Type B pancreatic cell (in vitro differentiated cells): ENCODE results near the gene PSEN1. TPM values are rescaled to one million over a fixed set of nuclear protein-coding genes. Genes with fewer than 3 reads are reported as not detected.
"Not testable (repeated sequence)": the region's sequence is repeated elsewhere in the genome, so short reads cannot be mapped to it uniquely, and the experiment has no call there.

Source experiments
- DNase-seq: peaks from one replicate; pipeline ENCODE4 v3.0.0; 2021; ENCODE audit warnings: mixed read lengths; ENCODE audit not compliant: unreplicated experiment; ENCODE audit errors: extremely low spot score
- H3K27ac Mint-ChIP-seq: 2 replicates; pipeline ENCODE4 v1.8.0; 2021; ENCODE audit warnings: mild to moderate bottlenecking, mixed read lengths
- H3K27me3 Mint-ChIP-seq: 2 replicates; pipeline ENCODE4 v1.8.0; 2021; ENCODE audit warnings: mixed read lengths
- H3K36me3 Mint-ChIP-seq: 2 replicates; pipeline ENCODE4 v1.8.0; 2021; ENCODE audit warnings: mixed read lengths
- H3K4me1 Mint-ChIP-seq: one replicate; pipeline ENCODE4 v1.8.0; 2021; ENCODE audit warnings: mixed read lengths; ENCODE audit not compliant: unreplicated experiment
- H3K4me3 Mint-ChIP-seq: 2 replicates; pipeline ENCODE4 v1.8.0; 2021; ENCODE audit warnings: mild to moderate bottlenecking, mixed read lengths
- H3K9me3 Mint-ChIP-seq: 2 replicates; pipeline ENCODE4 v1.8.0; 2021; ENCODE audit warnings: mixed read lengths
- total RNA-seq: library from RNA; stranded (reverse); gene quantifications from 2 replicates; pipeline ENCODE4 v1.2.1, GENCODE V29; 2021; ENCODE audit warnings: low replicate concordance
- TF ChIP-seq, protein P1 (sequence below): fragments of 200-600 bp; sonication (generic); conservative IDR thresholded peaks from 2 replicates; pipeline ENCODE4 v1.5.0; 2021; ENCODE audit warnings: antibody characterized with exemption, mild to moderate bottlenecking

PSEN1 gene
- total RNA-seq, 1 donor from 2014 or later = 58.9 TPM

DNA sequence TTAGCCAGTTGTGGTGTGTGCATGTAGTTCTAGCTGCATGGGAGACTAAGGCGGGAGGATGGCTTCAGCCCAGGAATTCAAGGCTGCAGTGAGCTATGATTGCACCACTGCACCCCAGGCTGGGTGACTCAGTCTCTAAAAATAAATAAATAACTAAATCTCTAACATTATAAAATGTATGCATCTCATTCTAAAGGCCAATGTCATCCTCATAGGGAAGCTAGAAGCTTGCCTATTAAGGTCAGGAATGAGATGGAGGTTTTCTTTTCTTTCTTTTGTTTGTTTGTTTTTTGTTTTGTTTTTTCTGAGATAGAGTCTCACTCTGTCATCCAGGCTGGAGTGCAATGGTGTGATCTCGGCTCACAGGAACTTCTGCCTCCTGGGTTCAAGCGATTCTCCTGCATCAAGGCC is 52.2 kb downstream of the PSEN1 start:
- TF ChIP-seq, protein P1, sequence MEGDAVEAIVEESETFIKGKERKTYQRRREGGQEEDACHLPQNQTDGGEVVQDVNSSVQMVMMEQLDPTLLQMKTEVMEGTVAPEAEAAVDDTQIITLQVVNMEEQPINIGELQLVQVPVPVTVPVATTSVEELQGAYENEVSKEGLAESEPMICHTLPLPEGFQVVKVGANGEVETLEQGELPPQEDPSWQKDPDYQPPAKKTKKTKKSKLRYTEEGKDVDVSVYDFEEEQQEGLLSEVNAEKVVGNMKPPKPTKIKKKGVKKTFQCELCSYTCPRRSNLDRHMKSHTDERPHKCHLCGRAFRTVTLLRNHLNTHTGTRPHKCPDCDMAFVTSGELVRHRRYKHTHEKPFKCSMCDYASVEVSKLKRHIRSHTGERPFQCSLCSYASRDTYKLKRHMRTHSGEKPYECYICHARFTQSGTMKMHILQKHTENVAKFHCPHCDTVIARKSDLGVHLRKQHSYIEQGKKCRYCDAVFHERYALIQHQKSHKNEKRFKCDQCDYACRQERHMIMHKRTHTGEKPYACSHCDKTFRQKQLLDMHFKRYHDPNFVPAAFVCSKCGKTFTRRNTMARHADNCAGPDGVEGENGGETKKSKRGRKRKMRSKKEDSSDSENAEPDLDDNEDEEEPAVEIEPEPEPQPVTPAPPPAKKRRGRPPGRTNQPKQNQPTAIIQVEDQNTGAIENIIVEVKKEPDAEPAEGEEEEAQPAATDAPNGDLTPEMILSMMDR = no peak
- DNase-seq = no peak
- Mint-ChIP-seq H3K27ac (no peak overlapping the region), H3K27me3 (no peaks in the 10 kb centered on the region), H3K9me3 (no peaks in the 10 kb centered on the region), H3K4me3 (no peak overlapping the region), H3K36me3 (peaks cover 12% of the 10 kb centered on the region), H3K4me1 (no peaks in the 10 kb centered on the region)

DNA sequence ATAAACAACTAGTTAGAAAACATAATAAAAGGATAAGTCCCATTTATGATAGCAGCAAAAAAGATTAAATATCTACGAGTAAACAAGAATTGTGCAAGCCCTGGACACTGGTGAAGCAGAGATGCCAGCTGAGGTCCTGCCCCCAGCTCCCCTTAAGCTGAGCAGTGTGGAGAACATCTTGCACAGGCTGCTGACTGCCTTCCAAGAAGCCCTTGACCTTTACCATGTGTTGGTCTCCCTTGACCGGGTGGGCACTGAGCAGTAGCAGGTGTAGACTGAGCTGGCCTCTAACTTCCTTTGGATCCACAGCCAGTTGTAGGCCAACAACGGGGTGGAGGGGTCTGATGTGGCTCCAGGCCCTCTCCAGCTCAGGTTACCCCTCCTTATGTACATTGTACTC is 53.3 kb downstream of the PSEN1 start:
- TF ChIP-seq, protein P1 = no peak
- no peak for DNase-seq
- H3K36me3 Mint-ChIP-seq = peaks cover 12% of the 10 kb centered on the region
- no peaks in the 10 kb centered on the region for H3K27me3 Mint-ChIP-seq
- no peaks in the 10 kb centered on the region for H3K9me3 Mint-ChIP-seq
- no peaks in the 10 kb centered on the region for H3K4me1 Mint-ChIP-seq
- no peak overlapping the region for H3K27ac Mint-ChIP-seq
- H3K4me3 Mint-ChIP-seq = no peak overlapping the region

DNA sequence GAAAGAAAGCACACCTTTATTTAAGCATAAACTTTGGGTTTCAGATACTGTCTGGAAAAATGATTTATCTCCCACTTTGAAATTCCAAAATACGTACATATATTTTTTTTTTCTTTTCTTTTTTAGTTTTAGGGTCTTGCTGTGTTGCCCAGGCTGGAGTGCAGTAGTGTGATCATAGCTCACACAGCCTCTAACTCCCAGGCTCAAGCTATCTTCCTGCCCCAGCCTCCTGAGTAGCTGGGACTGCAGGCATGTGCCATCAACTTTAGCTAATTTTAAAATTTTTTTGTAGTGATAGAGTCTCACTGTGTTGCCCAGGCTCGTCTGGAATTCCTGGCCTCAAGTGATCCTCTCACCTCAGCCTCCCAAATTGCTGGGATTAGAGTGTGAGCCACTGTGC is 55.1 kb downstream of the PSEN1 start:
- TF ChIP-seq, protein P1 = no peak
- H3K36me3 Mint-ChIP-seq = peaks cover 16% of the 10 kb centered on the region
- no peak for DNase-seq
- no peaks in the 10 kb centered on the region for H3K27me3 Mint-ChIP-seq
- H3K9me3 Mint-ChIP-seq = no peaks in the 10 kb centered on the region
- no peaks in the 10 kb centered on the region for H3K4me1 Mint-ChIP-seq
- H3K4me3 Mint-ChIP-seq = no peak overlapping the region
- H3K27ac Mint-ChIP-seq = no peak overlapping the region

DNA sequence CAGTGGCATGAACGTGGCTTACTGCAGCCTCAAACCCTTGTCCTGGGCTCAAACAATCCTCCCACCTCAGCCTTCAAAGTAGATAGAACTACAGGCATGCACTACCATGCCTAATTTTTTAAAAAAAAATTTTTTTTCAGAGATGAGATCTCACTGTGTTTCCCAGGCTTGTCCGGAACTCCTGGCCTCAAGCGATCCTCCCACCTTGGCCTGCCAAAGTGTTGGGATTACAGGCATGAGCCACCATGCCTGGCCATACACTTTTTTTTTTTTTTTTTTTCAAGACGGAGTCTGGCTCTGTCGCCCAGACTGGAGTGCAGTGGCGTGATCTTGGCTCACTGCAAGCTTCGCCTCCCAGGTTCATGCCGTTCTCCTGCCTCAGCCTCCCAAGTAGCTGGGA is 58.0 kb downstream of the PSEN1 start:
- H3K9me3 Mint-ChIP-seq, DNase-seq, H3K27ac Mint-ChIP-seq: not testable (repeated sequence)

DNA sequence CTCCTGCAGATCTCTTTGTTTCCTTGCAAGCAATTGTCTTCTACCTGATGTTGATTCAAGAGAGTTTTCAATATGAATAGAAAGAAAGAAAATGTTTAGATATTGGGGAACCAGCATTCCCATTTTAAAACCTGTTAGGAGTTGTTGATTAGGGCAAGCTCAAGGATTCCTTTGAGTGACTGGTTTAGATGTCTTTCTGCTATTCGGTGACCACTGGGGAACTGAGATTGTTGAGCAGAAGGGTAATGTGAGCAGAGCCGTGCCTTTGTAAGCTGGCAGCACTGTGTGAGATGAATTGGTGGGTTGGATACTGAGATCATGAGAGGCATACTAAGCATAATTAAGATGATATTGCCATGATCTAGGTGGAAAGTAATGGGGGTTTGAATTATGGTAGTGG is 61.9 kb downstream of the PSEN1 start:
- Mint-ChIP-seq H3K36me3 (peaks cover 39% of the 10 kb centered on the region), H3K4me3 (no peak overlapping the region), H3K27me3 (no peaks in the 10 kb centered on the region), H3K4me1 (no peaks in the 10 kb centered on the region), H3K27ac (no peak overlapping the region), H3K9me3 (no peaks in the 10 kb centered on the region)
- DNase-seq = no peak
- TF ChIP-seq, protein P1 = no peak

More for the DNA sequence above, 58.0 kb downstream of the PSEN1 start:
- H3K36me3 Mint-ChIP-seq = peaks cover 25% of the 10 kb centered on the region
- H3K4me3 Mint-ChIP-seq, H3K4me1 Mint-ChIP-seq, H3K27me3 Mint-ChIP-seq: not testable (repeated sequence)

DNA sequence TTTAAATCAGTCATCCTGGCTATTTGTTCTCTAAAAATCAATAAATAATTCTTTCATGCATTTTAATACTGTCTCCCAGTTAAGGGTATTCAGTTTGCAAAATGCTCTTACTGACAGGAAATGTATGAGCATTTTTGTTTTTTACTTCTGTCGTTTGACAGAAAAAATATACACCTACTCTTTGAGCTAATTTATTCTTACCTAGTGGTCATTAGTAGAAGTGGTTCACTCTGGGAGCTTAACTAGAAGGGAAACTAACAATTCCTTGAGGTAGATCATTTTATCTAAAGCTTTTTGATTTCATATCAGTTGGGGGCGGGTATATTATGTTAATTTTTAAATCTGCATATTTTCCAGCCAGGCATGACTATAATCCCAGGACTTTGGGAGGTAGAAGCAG is 67.2 kb downstream of the PSEN1 start:
- no peaks in the 10 kb centered on the region for H3K4me1 Mint-ChIP-seq
- H3K36me3 Mint-ChIP-seq = peaks cover 53% of the 10 kb centered on the region
- H3K27ac Mint-ChIP-seq = no peak overlapping the region
- no peak for DNase-seq
- H3K9me3 Mint-ChIP-seq = no peaks in the 10 kb centered on the region
- H3K27me3 Mint-ChIP-seq = no peaks in the 10 kb centered on the region
- TF ChIP-seq, protein P1 = peak; percentile 53
- H3K4me3 Mint-ChIP-seq = no peak overlapping the region
